Hepatocyte (in vitro differentiated cells): Measurements from ENCODE around the gene PLD5.

Experiments used
- CTCF ChIP-seq: fragments of 200-600 bp; sonication (generic); IDR thresholded peaks from 2 replicates; pipeline ENCODE4 v1.5.1; 2016; ENCODE audit warnings: antibody characterized with exemption, mild to moderate bottlenecking; ENCODE audit not compliant: poor library complexity
- EZH2 ChIP-seq: fragments of 200-600 bp; sonication (generic); IDR thresholded peaks from 2 replicates; pipeline ENCODE4 v1.6.1; 2016; ENCODE audit warnings: antibody characterized with exemption, mild to moderate bottlenecking, borderline replicate concordance

- TF ChIP-seq CTCF (no peak), EZH2 (no peak)
Observed at GRCh38 chr1:242196101-242196500, 328.4 kb downstream of the PLD5 start.
